ENCODE results near the gene CHML. TPM values are rescaled to one million over a fixed set of nuclear protein-coding genes. Genes with fewer than 3 reads are reported as not detected.

Gene CHML
- 9.2 and 17.5 TPM in 2 replicates for total RNA-seq

GRCh38 chr1:241640149-241640866 lies at the start of gene CHML, which contains the start of gene OPN3:
Gene CHML, minus strand, starts transcription at chr1:241640369. Its CDS starts 4,603 bp downstream, at chr1:241635766.
Gene OPN3, minus strand, starts transcription at chr1:241640369. Its CDS starts 115 bp downstream, at chr1:241640254.

GRCh38 chr1:241652012-241652411 lies 11.8 kb upstream of the CHML start, which contains the start of gene WDR64:
Gene WDR64, plus strand, starts transcription at chr1:241652281. Its CDS starts 204 bp downstream, at chr1:241652485.

Other genes starting within 250 kb of the CHML start
- 57.6 and 70.5 TPM in 2 replicates for gene FH, start 120.6 kb downstream of the CHML start, total RNA-seq
- gene KMO, start 108.0 kb downstream of the CHML start, total RNA-seq, result under 0.01 TPM in 1 of 2 replicates, not detected in the other
- gene OPN3, start within 50 bp of the CHML start, total RNA-seq, result 24.6 and 38.6 TPM in 2 replicates
- not detected in 2 replicates for gene WDR64, start 11.9 kb upstream of the CHML start, total RNA-seq
- 2.4 and 7.9 TPM in 2 replicates for gene EXO1, start 207.8 kb upstream of the CHML start, total RNA-seq